Renal cortical epithelial cell (primary cell): ENCODE measurements around the gene TMEM184C. TPM values are rescaled to one million over a fixed set of nuclear protein-coding genes. Genes with fewer than 3 reads are reported as not detected.

Experiments used
- DNase-seq: peaks from one replicate; pipeline ENCODE4 v3.0.0-alpha.2; 2011; ENCODE audit warnings: low read depth
- total RNA-seq: library from RNA; depleted of rRNA; stranded (reverse); fragments of >200 nt; gene quantifications from 2 replicates; pipeline ENCODE4 v1.2.3, GENCODE V29; 2014

Gene TMEM184C
- 54.0 and 99.8 TPM in 2 replicates for total RNA-seq

- peak; percentile 90 for DNase-seq
Observed at GRCh38 chr4:147617173-147617840, at the start of gene TMEM184C. TSS of gene TMEM184C (plus strand) at chr4:147617397. CDS start at chr4:147617957, 560 bp downstream.

GRCh38 chr4:147570616-147571015, 46.6 kb upstream of the TMEM184C start:
- no peak for DNase-seq

- no peak for DNase-seq
Observed at GRCh38 chr4:147571036-147571770, 46.0 kb upstream of the TMEM184C start.

DNA sequence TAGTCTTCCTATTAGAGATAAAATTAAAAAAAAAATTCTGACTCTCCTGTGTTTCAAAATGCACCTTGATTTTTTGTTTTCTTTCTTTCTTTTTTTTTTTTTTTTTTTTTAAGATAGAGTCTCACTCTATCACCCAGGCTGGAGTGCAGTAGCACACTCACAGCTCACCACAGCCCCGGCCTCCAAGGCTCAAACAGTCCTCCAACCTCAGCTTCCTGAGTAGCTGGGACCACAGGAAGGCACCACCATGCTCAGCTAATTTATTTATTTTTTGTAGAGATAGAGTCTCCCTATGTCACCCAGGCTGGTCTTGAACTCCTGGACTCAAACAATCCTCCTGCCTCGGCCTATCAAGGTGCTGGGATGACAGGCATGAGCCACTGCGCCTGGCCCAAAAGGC, 41.1 kb upstream of the TMEM184C start:
- DNase-seq = no peak

DNA sequence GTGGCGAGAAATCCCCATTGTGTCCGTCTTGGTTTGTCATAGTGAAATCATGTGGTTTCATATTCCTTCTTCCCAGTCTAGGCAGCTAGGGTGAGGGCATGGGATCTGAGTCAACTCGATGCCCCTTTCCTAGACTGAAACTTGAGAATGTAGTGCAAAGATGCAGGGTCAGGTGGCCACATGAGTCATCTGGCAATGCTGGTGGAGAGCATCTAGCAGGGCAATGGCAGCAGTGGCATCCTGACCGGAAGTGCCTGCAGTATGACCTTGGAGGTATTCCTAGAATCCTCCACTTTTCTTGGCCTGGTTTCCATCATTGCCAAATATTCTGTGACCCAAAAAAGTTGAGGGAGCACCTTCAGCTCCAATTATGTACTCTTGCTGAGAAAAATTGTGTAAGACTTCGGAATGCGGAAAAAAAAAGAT, 39.1 kb upstream of the TMEM184C start:
- peak; percentile 99 for DNase-seq

GRCh38 chr4:147578593-147578992, 38.6 kb upstream of the TMEM184C start:
- DNase-seq = peak; percentile 37

DNA sequence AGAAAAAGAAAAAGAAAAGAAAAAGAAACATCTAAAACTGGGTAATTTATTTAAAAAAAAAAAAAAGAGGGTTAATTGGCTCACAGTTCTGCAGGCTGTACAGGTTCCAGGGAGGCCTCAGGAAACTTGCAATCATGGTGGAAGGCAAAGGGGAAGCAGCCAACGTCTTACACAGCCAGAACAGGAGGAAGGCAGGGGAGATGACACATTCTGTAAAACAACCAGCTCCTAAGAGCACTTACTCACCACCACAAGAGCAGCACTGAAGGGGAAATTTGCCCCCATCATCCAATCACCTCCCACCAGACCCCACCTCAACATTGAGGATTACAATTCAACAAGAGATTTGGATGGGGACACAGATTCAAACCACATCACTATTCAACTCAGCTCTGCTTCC, 36.8 kb upstream of the TMEM184C start:
- DNase-seq = peak; percentile 22

- DNase-seq = peak; percentile 41
Observed at GRCh38 chr4:147581606-147582350, 35.4 kb upstream of the TMEM184C start.

DNA sequence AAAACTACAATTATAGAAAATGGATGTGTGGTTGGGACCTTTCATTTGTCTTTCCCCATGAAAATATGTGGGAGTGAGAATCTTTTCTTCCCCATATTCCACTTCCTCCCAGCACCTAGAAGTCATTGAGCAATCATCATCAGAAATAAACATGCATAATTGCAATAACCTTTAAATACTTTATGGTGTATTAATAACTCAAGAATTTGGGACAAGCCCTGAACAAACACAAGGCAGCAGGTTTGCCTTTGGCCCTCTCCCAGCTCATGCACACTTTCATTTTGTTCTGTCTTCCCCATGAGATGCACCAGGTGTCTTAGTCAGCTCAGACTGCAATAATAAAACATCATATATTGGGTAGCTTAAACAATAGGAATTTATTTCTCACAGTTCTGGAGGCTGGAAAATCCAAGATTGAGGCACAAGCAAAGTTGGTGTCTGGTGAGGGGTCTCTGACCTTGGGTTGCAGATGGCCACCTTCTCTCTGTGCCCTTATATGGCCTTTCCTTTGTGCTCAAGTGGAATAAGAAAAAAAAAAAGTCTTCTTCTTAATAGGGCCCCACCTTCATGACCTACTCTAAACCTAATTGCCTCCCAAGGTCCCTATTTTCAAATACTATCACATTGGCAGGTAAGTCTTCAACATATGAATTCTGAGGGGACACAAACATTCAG, 34.7 kb upstream of the TMEM184C start:
- peak; percentile 23 for DNase-seq

DNA sequence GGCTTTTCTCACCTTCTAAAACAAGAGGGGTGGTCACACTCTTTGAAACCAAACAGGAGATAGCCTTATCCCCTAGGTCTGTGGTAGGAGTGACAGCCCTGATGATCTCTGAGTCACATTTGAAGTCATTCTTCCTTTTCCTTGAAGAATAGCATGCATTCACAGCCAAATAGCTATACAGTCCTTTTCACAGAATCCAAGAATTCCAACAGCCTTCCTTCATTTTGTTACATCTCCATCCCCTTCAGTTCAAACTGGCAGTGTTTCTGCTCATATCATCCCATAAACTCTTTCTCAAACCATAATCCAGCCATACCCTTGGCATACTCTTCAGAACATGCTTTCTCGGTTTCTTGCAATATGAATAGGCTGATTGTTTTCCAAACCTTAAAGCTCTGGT, 33.3 kb upstream of the TMEM184C start:
- DNase-seq = no peak

DNA sequence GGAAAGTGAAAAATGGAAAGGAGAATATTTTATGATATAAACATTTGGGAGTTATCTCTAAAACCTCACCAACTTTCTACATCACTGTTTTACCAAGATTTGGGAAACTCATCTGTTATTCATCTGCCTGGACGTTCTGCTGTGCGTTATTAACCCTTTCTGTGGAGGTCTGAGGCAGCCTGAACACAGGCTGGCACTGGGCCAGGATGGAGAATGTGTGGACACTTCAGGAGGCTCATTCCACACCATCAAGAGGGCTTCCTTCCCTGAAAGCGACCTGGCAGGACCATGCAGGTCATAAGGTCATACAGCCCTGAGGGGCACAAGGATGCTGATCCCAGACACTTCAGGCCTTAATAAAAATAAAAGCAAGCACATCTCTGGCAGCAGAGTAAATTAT, 31.2 kb upstream of the TMEM184C start:
- no peak for DNase-seq

GRCh38 chr4:147586637-147587036, 30.6 kb upstream of the TMEM184C start:
- no peak for DNase-seq

DNA sequence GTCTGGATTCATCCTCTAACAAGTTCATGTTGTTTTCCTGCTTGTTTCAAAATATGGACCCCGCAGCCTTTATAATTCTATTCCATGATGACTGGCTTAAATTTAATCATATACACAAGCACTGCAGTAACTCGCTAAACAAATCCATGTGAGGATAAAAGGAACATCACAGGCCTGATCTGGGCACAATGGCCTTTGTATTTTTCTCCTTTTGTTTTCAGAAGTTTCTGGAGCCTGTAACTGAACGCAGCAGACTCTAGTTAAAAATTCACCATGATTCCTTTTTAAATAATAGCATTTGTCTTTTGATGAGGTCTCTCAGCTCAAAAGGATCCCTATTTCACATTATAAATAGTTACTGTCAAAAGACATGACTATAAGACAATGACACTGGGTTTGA, 30.2 kb upstream of the TMEM184C start:
- no peak for DNase-seq

GRCh38 chr4:147589586-147589985, 27.6 kb upstream of the TMEM184C start:
- no peak for DNase-seq

DNA sequence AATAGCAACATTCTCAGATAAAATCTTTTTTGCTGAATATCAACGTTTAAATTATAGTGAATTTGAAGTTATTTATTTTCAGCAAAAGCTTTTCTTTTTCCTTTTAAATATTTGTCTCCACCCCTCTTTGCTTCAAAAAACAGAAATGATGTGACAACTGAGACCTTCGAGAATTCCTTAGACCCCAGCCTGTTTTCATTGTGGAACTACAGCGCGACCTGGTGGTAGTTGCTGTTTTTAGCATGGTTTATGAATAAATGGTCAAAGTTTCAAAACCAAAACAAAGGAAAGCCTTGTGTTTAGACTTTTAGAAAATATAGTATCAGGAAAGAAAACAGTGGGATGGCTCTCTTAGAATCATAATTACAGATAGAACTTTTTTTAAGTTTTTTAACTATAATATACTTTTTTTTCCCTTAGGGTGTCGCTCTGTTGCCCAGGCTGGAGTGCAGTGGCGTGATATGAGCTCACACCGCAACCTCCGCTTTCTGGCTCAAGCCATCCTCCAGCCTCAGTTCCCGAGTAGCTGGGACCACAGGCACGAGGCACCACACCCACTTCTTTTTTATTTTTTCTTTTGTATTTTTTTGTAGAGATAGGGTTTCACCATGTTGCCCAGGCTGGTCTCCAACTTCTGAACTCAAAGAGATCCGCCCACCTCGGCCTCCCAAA, 26.8 kb upstream of the TMEM184C start:
- peak; percentile 50 for DNase-seq

DNA sequence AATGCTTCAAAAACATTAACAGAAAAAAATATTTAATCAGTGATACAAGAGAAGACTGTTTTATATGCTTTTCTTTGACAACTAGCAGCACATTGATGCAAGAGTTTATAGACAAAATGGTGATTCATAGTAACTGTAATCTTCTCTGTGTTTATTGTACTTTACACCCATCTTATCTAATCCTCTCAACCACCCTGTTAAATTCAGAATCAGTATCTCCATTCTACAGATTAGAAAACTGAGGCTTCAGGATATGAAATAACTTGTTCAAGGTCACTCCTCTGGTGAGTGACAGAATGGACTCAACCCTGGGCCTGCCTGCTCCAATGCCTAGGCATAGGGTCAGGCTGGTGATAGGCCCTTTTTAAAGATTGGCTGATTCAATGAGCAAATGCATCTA, 26.1 kb upstream of the TMEM184C start:
- DNase-seq = no peak

- DNase-seq = no peak
Observed at GRCh38 chr4:147594107-147594506, 23.1 kb upstream of the TMEM184C start.

- no peak for DNase-seq
Observed at GRCh38 chr4:147594578-147594977, 22.6 kb upstream of the TMEM184C start.

- DNase-seq = peak; percentile 76
Observed at GRCh38 chr4:147596377-147596776, 20.8 kb upstream of the TMEM184C start.

DNA sequence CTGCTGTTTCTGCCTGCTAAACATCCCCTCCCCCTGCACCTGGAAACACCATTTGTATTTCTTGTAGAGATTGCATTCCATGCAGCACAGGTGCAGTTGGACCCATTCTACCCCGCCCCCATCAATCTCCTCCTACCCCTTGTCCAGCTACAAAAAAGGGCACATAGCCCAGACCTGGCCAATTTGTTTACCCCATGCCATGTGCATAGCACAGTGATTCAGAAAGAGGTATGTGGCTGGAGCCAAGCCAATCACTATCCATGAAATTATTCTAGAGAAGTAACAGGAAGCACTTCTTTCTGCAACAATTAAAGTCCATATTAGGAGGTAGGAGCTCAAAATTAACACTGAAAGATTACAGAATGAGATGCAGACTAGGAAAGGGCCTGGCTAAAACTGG, 20.2 kb upstream of the TMEM184C start:
- DNase-seq = peak; percentile 99

DNA sequence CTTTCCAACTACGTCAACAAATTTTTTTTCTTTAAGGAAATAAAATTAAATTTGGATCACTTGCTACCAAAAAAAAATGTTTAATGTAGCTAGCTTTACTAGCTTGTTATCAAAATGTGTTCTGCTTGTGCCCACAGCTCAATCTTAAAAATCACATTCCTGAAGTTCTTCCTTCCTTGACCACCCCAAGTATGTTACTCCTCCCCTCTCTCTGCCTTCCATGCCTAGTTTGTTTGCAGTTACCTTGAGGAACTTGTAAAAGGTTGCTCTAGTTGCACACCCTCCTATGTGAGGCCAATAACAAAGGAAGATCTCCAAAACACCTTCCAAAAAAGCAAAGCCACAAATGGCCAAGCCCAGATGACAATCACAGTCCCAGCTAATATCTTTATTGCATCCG, 19.6 kb upstream of the TMEM184C start:
- DNase-seq = peak; percentile 69

- DNase-seq = no peak
Observed at GRCh38 chr4:147599206-147599605, 18.0 kb upstream of the TMEM184C start.
